ENCODE results near the gene SLC2A4RG. TPM values are rescaled to one million over a fixed set of nuclear protein-coding genes. Genes with fewer than 3 reads are reported as not detected.

Gene SLC2A4RG
- total and polyA plus RNA-seq, 2 of the 13 experiments (the other 11 are each of a cell fraction or from before 2014, with no cell fraction given): 91.4 to 95.9 TPM

- in situ Hi-C loops (cut with HindIII; ENCODE audit: extremely low pct_ligation_motif_present, low pct_unique_long_range_greater_than_20kb) (loop anchor here (5.0 kb wide), 1 partner anchor 35 kb away; the partner anchor contains the start of genes ARFRP1 and ZGPAT), intact Hi-C loops (cut with micrococcal nuclease; ENCODE audit: unreplicated experiment) (loop anchor here (2.0 to 10.0 kb wide), 3 partner anchors 35 to 123 kb away; partner anchors contain the start of genes ABHD16B, ARFRP1 and TPD52L2)
- H3K4me3 ChIP-seq (replicated peaks in 1 of 3; ENCODE audit: insufficient read depth in 1 of 3, low read depth in 2 of 3, low read length in 3 of 3): peak overlapping the region; percentile 61 to 84 (median 83)
- H4K20me1 ChIP-seq (ENCODE audit: insufficient read depth, low read length): no peaks in the 10 kb centered on the region
- H3K9me3 ChIP-seq (ENCODE audit: low read length): no peaks in the 10 kb centered on the region
- peak overlapping the region; percentile 84 for H3K9ac ChIP-seq (ENCODE audit: insufficient read depth, low read depth, low read length)
- FAIRE-seq: no peak
- H3K79me2 ChIP-seq (ENCODE audit: insufficient read depth, low read length): peaks cover 21% of the 10 kb centered on the region
- peak overlapping the region; percentile 92 for H3K27ac ChIP-seq (ENCODE audit: extremely low read length, insufficient read depth, low read length)
- peaks cover 17 to 27% of the 10 kb centered on the region in 2 experiments for H3K36me3 ChIP-seq (replicated peaks in 1 of 2; ENCODE audit: control insufficient read depth in 1 of 2, insufficient read depth in 2 of 2, low read length in 2 of 2)
- no peak for DNase-seq (ENCODE audit: low spot score)
- ATAC-seq: no peak
- ChIA-PET POLR2A (interaction anchor here (0.9 to 2.4 kb wide), 28 partner anchors 8 to 312 kb away, joined by 3 to 41 read pairs (median 6); partner anchors contain the start of genes ARFRP1, GMEB2, PRPF6 and RTEL1), CTCF (ENCODE audit: low intra/inter-chr PET ratio, low total read pairs) (interaction anchor here (1.0 kb wide), 1 partner anchor 35 kb away, joined by 4 read pairs; no protein-coding TSS in a partner anchor)
- H3K4me1 ChIP-seq (ENCODE audit: insufficient read depth, low read length): peaks cover 64% of the 10 kb centered on the region
- H3K4me2 ChIP-seq (ENCODE audit: low read depth, low read length): peak overlapping the region; percentile 95
- H3K27me3 ChIP-seq (ENCODE audit: control insufficient read depth in 1 of 2, insufficient read depth in 2 of 2, low read length in 2 of 2): no peaks in the 10 kb centered on the region
- 75% methylated on average over 30 of the region's 30 CpGs for WGBS (ENCODE audit: low lambda C conversion rate)
- H2AFZ ChIP-seq (ENCODE audit: low read length): no peak overlapping the region
- BruUV-seq (replicated peaks): no TSS peak
- TF ChIP-seq ZKSCAN8 (CRISPR knock-in tag; IDR thresholded peaks at IDR 0.05; ENCODE audit: borderline replicate concordance) (no peak), ELF4 (CRISPR knock-in tag; IDR thresholded peaks at IDR 0.05; ENCODE audit: borderline replicate concordance) (no peak), ISL2 (CRISPR knock-in tag; IDR thresholded peaks at IDR 0.05) (no peak), ARNT2 (CRISPR knock-in tag; IDR thresholded peaks at IDR 0.05; ENCODE audit: low read depth) (no peak), CENPT (CRISPR knock-in tag; IDR thresholded peaks at IDR 0.05; ENCODE audit: low read depth) (no peak), RBFOX2 (IDR thresholded peaks at IDR 0.05; ENCODE audit: low read depth, low read length) (peak; percentile 76), ZNF563 (CRISPR knock-in tag; IDR thresholded peaks at IDR 0.05) (peak; percentile 16; the same call in 1 of the 2 replicates), NFKBIZ (CRISPR knock-in tag; IDR thresholded peaks at IDR 0.05) (no peak), GATAD1 (CRISPR knock-in tag; IDR thresholded peaks at IDR 0.05) (no peak), RBAK (CRISPR knock-in tag; IDR thresholded peaks at IDR 0.05) (no peak), ZNF766 (CRISPR knock-in tag; IDR thresholded peaks at IDR 0.05; ENCODE audit: borderline replicate concordance) (no peak), ZBTB38 (CRISPR knock-in tag; IDR thresholded peaks at IDR 0.05) (peak; percentile 98), FOSL2 (CRISPR knock-in tag; IDR thresholded peaks at IDR 0.05) (no peak), SMAD1 (CRISPR knock-in tag; IDR thresholded peaks at IDR 0.05; ENCODE audit: borderline replicate concordance, low read depth) (no peak), ZNF777 (CRISPR knock-in tag; IDR thresholded peaks at IDR 0.05) (no peak), NCOA2 (CRISPR knock-in tag; IDR thresholded peaks at IDR 0.05) (no peak), HNRNPLL (IDR thresholded peaks at IDR 0.05; ENCODE audit: low read depth, low read length, poor library complexity, severe bottlenecking) (peak; percentile 3), ZNF280B (CRISPR knock-in tag; IDR thresholded peaks at IDR 0.05; ENCODE audit: borderline replicate concordance) (0 out of 2 replicates have a peak, but pooled peaks have one; percentile 37)
- TF ChIP-seq, protein P1, sequence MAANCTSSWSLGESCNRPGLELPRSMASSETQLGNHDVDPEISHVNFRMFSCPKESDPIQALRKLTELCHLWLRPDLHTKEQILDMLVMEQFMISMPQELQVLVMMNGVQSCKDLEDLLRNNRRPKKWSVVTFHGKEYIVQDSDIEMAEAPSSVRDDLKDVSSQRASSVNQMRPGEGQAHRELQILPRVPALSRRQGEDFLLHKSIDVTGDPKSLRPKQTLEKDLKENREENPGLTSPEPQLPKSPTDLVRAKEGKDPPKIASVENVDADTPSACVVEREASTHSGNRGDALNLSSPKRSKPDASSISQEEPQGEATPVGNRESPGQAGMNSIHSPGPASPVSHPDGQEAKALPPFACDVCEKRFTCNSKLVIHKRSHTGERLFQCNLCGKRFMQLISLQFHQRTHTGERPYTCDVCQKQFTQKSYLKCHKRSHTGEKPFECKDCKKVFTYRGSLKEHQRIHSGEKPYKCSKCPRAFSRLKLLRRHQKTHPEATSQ (CRISPR knock-in tag; IDR thresholded peaks at IDR 0.05; ENCODE audit: borderline replicate concordance): no peak
- TF ChIP-seq, protein P2, sequence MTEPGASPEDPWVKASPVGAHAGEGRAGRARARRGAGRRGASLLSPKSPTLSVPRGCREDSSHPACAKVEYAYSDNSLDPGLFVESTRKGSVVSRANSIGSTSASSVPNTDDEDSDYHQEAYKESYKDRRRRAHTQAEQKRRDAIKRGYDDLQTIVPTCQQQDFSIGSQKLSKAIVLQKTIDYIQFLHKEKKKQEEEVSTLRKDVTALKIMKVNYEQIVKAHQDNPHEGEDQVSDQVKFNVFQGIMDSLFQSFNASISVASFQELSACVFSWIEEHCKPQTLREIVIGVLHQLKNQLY (CRISPR knock-in tag; IDR thresholded peaks at IDR 0.05): no peak
- TF ChIP-seq, protein P3, sequence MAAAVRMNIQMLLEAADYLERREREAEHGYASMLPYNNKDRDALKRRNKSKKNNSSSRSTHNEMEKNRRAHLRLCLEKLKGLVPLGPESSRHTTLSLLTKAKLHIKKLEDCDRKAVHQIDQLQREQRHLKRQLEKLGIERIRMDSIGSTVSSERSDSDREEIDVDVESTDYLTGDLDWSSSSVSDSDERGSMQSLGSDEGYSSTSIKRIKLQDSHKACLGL (CRISPR knock-in tag; IDR thresholded peaks at IDR 0.05): no peak
These were observed 2.3 kb downstream of the SLC2A4RG start for GRCh38 chr20:63741676-63742380.

Measured in HepG2 (cell line).